ENCODE results near the gene CERS5. TPM values are rescaled to one million over a fixed set of nuclear protein-coding genes. Genes with fewer than 3 reads are reported as not detected.

Gene CERS5
- total RNA-seq, 2 experiments from 2014 or later, result 27.6 to 36.9 TPM

DNA sequence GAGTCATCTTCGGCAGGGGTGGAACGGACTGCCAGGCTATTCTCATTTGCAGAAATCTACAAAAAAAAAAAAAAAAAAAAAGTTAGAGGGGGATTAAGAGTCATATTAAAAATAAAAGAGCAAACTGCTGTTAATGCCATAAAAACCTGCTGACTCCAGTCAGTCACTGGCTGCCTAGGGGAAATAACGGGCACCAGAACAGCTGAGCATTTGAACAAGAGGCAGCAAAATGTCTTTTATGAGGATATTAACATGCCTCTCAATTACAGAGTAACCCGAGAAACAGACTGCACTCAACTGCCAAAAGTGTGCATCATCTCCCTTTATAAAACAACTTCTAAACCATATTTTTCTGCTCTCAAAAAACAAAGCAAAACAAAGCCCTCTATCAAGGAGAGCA lies 28.7 kb upstream of the CERS5 start:
- TF ChIP-seq, protein P1, sequence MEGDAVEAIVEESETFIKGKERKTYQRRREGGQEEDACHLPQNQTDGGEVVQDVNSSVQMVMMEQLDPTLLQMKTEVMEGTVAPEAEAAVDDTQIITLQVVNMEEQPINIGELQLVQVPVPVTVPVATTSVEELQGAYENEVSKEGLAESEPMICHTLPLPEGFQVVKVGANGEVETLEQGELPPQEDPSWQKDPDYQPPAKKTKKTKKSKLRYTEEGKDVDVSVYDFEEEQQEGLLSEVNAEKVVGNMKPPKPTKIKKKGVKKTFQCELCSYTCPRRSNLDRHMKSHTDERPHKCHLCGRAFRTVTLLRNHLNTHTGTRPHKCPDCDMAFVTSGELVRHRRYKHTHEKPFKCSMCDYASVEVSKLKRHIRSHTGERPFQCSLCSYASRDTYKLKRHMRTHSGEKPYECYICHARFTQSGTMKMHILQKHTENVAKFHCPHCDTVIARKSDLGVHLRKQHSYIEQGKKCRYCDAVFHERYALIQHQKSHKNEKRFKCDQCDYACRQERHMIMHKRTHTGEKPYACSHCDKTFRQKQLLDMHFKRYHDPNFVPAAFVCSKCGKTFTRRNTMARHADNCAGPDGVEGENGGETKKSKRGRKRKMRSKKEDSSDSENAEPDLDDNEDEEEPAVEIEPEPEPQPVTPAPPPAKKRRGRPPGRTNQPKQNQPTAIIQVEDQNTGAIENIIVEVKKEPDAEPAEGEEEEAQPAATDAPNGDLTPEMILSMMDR (conservative IDR thresholded peaks at IDR 0.05; ENCODE audit: low read length), result no peak
- no peak for TF ChIP-seq EZH2phosphoT487 (IDR thresholded peaks at IDR 0.05; ENCODE audit: borderline replicate concordance, low read depth, low read length)
- Histone ChIP-seq H3K79me2 (ENCODE audit: insufficient read depth, low read depth, low read length) (no peaks in the 10 kb centered on the region), H3K4me1 (ENCODE audit: insufficient read depth, low read length, poor library complexity, severe bottlenecking) (no peaks in the 10 kb centered on the region), H3K27ac (ENCODE audit: low read depth, low read length, poor library complexity, severe bottlenecking) (no peak overlapping the region), H3K4me2 (ENCODE audit: low read length) (no peak overlapping the region), H3K9me3 (ENCODE audit: low read length) (no peaks in the 10 kb centered on the region), H3K4me3 (ENCODE audit: low read depth, low read length, poor library complexity, severe bottlenecking) (no peak overlapping the region), H2AFZ (ENCODE audit: low read length) (no peak overlapping the region), H3K36me3 (ENCODE audit: insufficient read depth, low read length) (peaks cover 54% of the 10 kb centered on the region), H4K20me1 (ENCODE audit: insufficient read depth, low read length) (no peaks in the 10 kb centered on the region), H3K9me2 (ENCODE audit: insufficient read depth, low read length) (no peaks in the 10 kb centered on the region)
- POLR2A ChIA-PET, result interaction anchor here (0.6 to 0.8 kb wide), 2 partner anchors 17 to 31 kb away, joined by 3 read pairs; no protein-coding TSS in a partner anchor
- BruUV-seq (replicated peaks), result no TSS peak
- CTCF ChIA-PET (ENCODE audit: unreplicated experiment), result no interaction called here
- DNase-seq (ENCODE audit: low spot score), result no peak
- intact Hi-C loops (cut with micrococcal nuclease; ENCODE audit: unreplicated experiment), result no loop called here

DNA sequence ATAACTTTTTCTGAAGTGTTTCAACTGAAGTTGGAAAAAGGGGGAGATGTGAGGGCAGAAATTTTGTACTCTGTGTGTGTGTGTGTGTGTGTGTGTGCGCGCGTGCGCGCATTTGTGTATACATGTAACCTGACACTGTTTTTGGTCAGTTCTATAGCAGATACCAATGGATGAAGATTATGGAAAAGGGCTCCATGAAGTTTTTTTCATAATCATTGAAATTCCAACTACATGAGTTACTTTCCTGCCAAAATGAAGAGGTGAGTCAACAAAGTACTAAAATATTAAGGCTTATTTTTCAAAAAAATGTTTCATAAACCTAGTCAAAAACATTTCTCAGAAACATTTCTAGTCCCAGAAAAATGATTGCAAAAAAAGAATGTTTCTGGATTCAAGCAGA lies 25.7 kb upstream of the CERS5 start:
- Histone ChIP-seq H3K9me3 (ENCODE audit: low read length) (no peaks in the 10 kb centered on the region), H3K9me2 (ENCODE audit: insufficient read depth, low read length) (no peaks in the 10 kb centered on the region), H3K27ac (ENCODE audit: low read depth, low read length, poor library complexity, severe bottlenecking) (no peak overlapping the region), H3K79me2 (ENCODE audit: insufficient read depth, low read depth, low read length) (no peaks in the 10 kb centered on the region), H3K36me3 (ENCODE audit: insufficient read depth, low read length) (peaks cover 35% of the 10 kb centered on the region), H4K20me1 (ENCODE audit: insufficient read depth, low read length) (no peaks in the 10 kb centered on the region), H3K4me1 (ENCODE audit: insufficient read depth, low read length, poor library complexity, severe bottlenecking) (no peaks in the 10 kb centered on the region), H2AFZ (ENCODE audit: low read length) (no peak overlapping the region), H3K4me3 (ENCODE audit: low read depth, low read length, poor library complexity, severe bottlenecking) (no peak overlapping the region), H3K4me2 (ENCODE audit: low read length) (no peak overlapping the region)
- ChIA-PET CTCF (ENCODE audit: unreplicated experiment) (no interaction called here), POLR2A (no interaction called here)
- no TSS peak for BruUV-seq (replicated peaks)
- DNase-seq (ENCODE audit: low spot score), result no peak
- TF ChIP-seq, protein P1 (conservative IDR thresholded peaks at IDR 0.05; ENCODE audit: low read length), result no peak
- TF ChIP-seq EZH2phosphoT487 (IDR thresholded peaks at IDR 0.05; ENCODE audit: borderline replicate concordance, low read depth, low read length), result no peak
- intact Hi-C loops (cut with micrococcal nuclease; ENCODE audit: unreplicated experiment), result no loop called here

DNA sequence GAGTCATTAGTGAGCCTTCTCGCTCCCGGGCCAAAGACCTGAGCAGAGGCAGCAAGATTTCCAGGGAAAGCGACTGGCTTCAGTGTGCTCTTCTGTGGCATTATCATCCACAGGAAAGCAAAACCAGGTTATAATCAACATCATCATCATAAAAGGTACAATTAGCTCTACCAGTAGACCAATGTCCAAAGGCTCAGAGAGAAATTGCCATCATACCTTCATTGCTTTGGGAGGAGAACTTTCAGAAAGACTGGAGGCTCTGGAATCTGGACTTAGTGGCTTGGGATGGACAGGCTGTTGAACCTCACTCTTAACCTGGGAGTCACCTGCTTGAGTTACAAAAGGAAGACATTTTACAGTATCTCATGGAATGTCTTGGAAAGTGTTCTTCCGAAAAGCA lies 25.1 kb upstream of the CERS5 start:
- ChIA-PET POLR2A (interaction anchor here (0.7 kb wide), 1 partner anchor 563 kb away, joined by 3 read pairs; no protein-coding TSS in a partner anchor), CTCF (ENCODE audit: unreplicated experiment) (no interaction called here)
- Histone ChIP-seq H3K4me1 (ENCODE audit: insufficient read depth, low read length, poor library complexity, severe bottlenecking) (no peaks in the 10 kb centered on the region), H3K4me3 (ENCODE audit: low read depth, low read length, poor library complexity, severe bottlenecking) (no peak overlapping the region), H3K4me2 (ENCODE audit: low read length) (no peak overlapping the region), H3K79me2 (ENCODE audit: insufficient read depth, low read depth, low read length) (no peaks in the 10 kb centered on the region), H3K9me2 (ENCODE audit: insufficient read depth, low read length) (no peaks in the 10 kb centered on the region), H3K36me3 (ENCODE audit: insufficient read depth, low read length) (peaks cover 30% of the 10 kb centered on the region), H2AFZ (ENCODE audit: low read length) (no peak overlapping the region), H3K9me3 (ENCODE audit: low read length) (no peaks in the 10 kb centered on the region), H4K20me1 (ENCODE audit: insufficient read depth, low read length) (no peaks in the 10 kb centered on the region), H3K27ac (ENCODE audit: low read depth, low read length, poor library complexity, severe bottlenecking) (no peak overlapping the region)
- DNase-seq (ENCODE audit: low spot score), result no peak
- intact Hi-C loops (cut with micrococcal nuclease; ENCODE audit: unreplicated experiment), result no loop called here
- no peak for TF ChIP-seq EZH2phosphoT487 (IDR thresholded peaks at IDR 0.05; ENCODE audit: borderline replicate concordance, low read depth, low read length)
- TF ChIP-seq, protein P1 (conservative IDR thresholded peaks at IDR 0.05; ENCODE audit: low read length), result no peak
- no TSS peak for BruUV-seq (replicated peaks)
